ENCODE data around the gene TXLNA.

TXLNA gene

GRCh38 chr1:32197837-32198236 lies 18.4 kb downstream of the TXLNA start:
- TF ChIP-seq POU2F2 (IDR thresholded peaks at IDR 0.05; ENCODE audit: low read depth, low read length) = no peak
- FAIRE-seq (no peak), DNase-seq (ENCODE audit: insufficient read length, low spot score) (no peak)

- no peak for DNase-seq (ENCODE audit: insufficient read length, low spot score)
- TF ChIP-seq POLR2AphosphoS5 (IDR thresholded peaks at IDR 0.05; ENCODE audit: low read depth, low read length) = peak; percentile 33; the same call in 1 of the 2 replicates
- TF ChIP-seq POU2F2 (IDR thresholded peaks at IDR 0.05; ENCODE audit: low read depth, low read length) = no peak
- FAIRE-seq = no peak
Measured at GRCh38 chr1:32198237-32199042, 19.0 kb downstream of the TXLNA start.

GRCh38 chr1:32199043-32199716 lies 19.7 kb downstream of the TXLNA start:
- TF ChIP-seq POU2F2 (IDR thresholded peaks at IDR 0.05; ENCODE audit: low read depth, low read length) = no peak
- TF ChIP-seq POLR2AphosphoS5 (IDR thresholded peaks at IDR 0.05; ENCODE audit: low read depth, low read length) = no peak; the same call in 1 of the 2 replicates
- TF ChIP-seq PAX5 (IDR thresholded peaks at IDR 0.05; ENCODE audit: insufficient read depth, low read length, severe bottlenecking) = no peak
- FAIRE-seq (no peak), DNase-seq (ENCODE audit: insufficient read length, low spot score) (no peak)

- DNase-seq (ENCODE audit: insufficient read length, low spot score) = no peak
- TF ChIP-seq POLR2AphosphoS5 (IDR thresholded peaks at IDR 0.05; ENCODE audit: low read depth, low read length) = no peak
- no peak for TF ChIP-seq TAF1 (IDR thresholded peaks at IDR 0.05; ENCODE audit: low read depth, low read length)
- no peak for TF ChIP-seq POU2F2 (IDR thresholded peaks at IDR 0.05; ENCODE audit: low read depth, low read length)
- no peak for TF ChIP-seq POLR2A (IDR thresholded peaks at IDR 0.05; ENCODE audit: low read depth, low read length)
- TF ChIP-seq PAX5 (IDR thresholded peaks at IDR 0.05; ENCODE audit: insufficient read depth, low read length, severe bottlenecking) = no peak
- no peak for TF ChIP-seq SPI1 (IDR thresholded peaks at IDR 0.05; ENCODE audit: low read depth, low read length)
- FAIRE-seq = no peak
Measured at GRCh38 chr1:32199717-32200072, 20.2 kb downstream of the TXLNA start.

GRCh38 chr1:32200226-32201010 lies 20.9 kb downstream of the TXLNA start, which contains the start of gene CCDC28B:
CCDC28B (plus strand) TSS chr1:32200595; CDS start chr1:32201936, 1,341 bp downstream.
- DNase-seq (ENCODE audit: insufficient read length, low spot score) (peak; percentile 71), FAIRE-seq (peak; percentile 90)
- peak; percentile 61 for TF ChIP-seq SPI1 (IDR thresholded peaks at IDR 0.05; ENCODE audit: low read depth, low read length)
- no peak for TF ChIP-seq PAX5 (IDR thresholded peaks at IDR 0.05; ENCODE audit: insufficient read depth, low read length, severe bottlenecking)
- peak; percentile 98 for TF ChIP-seq POU2F2 (IDR thresholded peaks at IDR 0.05; ENCODE audit: low read depth, low read length)

DNA sequence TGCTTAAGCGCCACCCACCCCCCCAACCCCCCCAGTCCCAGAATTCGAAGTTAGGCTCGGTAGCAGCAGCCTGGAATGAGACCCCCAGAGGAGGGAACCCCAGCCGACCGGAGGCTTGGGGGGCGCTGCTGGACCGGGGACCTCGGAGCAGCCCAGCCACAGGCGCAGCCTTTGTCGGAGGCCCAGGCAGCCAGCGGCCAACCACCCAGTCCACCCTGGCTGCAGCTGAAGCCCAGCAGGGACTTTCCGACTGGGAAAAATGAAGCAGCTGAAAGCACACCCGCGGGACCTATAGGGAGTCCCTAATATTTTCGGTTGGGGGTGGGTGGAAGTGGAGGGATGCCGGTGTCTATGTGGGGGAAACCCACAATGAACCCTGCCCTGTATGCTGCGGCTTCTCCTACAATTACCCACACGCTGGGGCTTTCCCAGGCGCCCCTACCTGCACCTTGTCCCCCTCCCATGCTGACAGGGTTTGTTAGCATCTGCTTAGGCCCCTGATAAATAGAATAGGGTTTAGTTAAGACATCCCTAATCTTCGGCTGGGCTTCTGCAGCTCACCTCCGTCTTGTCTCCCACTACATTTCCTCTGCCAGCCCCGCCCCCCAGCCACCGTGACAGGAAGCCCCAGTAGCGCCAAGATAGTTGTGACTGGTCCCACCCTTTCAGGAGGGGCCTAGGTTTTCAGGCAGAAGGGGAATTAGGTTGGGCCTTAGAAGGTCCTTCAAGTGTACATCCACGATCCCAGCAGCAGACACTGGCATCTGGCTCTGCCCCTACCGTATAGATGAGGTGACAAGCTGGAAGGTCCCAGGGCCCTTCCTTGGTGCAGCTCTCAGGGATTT lies 21.8 kb downstream of the TXLNA start:
- TF ChIP-seq PAX5 (IDR thresholded peaks at IDR 0.05; ENCODE audit: insufficient read depth, low read length, severe bottlenecking) (no peak), POLR2A (IDR thresholded peaks at IDR 0.05; ENCODE audit: low read depth, low read length) (peak; percentile 56; the same call in 1 of the 2 replicates), TAF1 (IDR thresholded peaks at IDR 0.05; ENCODE audit: low read depth, low read length) (peak; percentile 2; the same call in 1 of the 2 replicates), POU2F2 (IDR thresholded peaks at IDR 0.05; ENCODE audit: low read depth, low read length) (no peak), POLR2AphosphoS5 (IDR thresholded peaks at IDR 0.05; ENCODE audit: low read depth, low read length) (0 out of 2 replicates have a peak, but pooled peaks have one; percentile 28), SPI1 (IDR thresholded peaks at IDR 0.05; ENCODE audit: low read depth, low read length) (0 out of 2 replicates have a peak, but pooled peaks have one; percentile 12)
- FAIRE-seq = peak; percentile 87
- DNase-seq (ENCODE audit: insufficient read length, low spot score) = peak; percentile 62

GRCh38 chr1:32204943-32205361 lies 25.5 kb downstream of the TXLNA start:
- TF ChIP-seq PAX5 (IDR thresholded peaks at IDR 0.05; ENCODE audit: insufficient read depth, low read length, severe bottlenecking) (no peak), SPI1 (IDR thresholded peaks at IDR 0.05; ENCODE audit: low read depth, low read length) (no peak)
- FAIRE-seq (no peak), DNase-seq (ENCODE audit: insufficient read length, low spot score) (no peak)

GRCh38 chr1:32205401-32206370 lies 26.2 kb downstream of the TXLNA start, which contains the start of gene IQCC:
IQCC (plus strand) TSS chr1:32205671; CDS start chr1:32205682, 11 bp downstream.
- TF ChIP-seq POLR2AphosphoS5 (IDR thresholded peaks at IDR 0.05; ENCODE audit: low read depth, low read length) = peak; percentile 83
- TF ChIP-seq PAX5 (IDR thresholded peaks at IDR 0.05; ENCODE audit: insufficient read depth, low read length, severe bottlenecking) = no peak
- 0 out of 2 replicates have a peak, but pooled peaks have one; percentile 16 for TF ChIP-seq TAF1 (IDR thresholded peaks at IDR 0.05; ENCODE audit: low read depth, low read length)
- TF ChIP-seq POU2F2 (IDR thresholded peaks at IDR 0.05; ENCODE audit: low read depth, low read length) = no peak; the same call in 1 of the 2 replicates
- peak; percentile 69 for TF ChIP-seq POLR2A (IDR thresholded peaks at IDR 0.05; ENCODE audit: low read depth, low read length)
- TF ChIP-seq SPI1 (IDR thresholded peaks at IDR 0.05; ENCODE audit: low read depth, low read length) = no peak
- peak; percentile 93 for DNase-seq (ENCODE audit: insufficient read length, low spot score)
- FAIRE-seq = peak; percentile 98

Measured in GM12891 (cell line).